ENCODE results near the gene PSTPIP2. TPM values are rescaled to one million over a fixed set of nuclear protein-coding genes. Genes with fewer than 3 reads are reported as not detected.
A peak's percentile ranks its signal among the peaks of the same experiment; 100 is the strongest.
"Not testable (repeated sequence)": the region's sequence is repeated elsewhere in the genome, so short reads cannot be mapped to it uniquely, and the experiment has no call there.

Gene PSTPIP2
- total and polyA plus RNA-seq, 2 experiments from 2014 or later, result 3.8 to 6.4 TPM

- TF ChIP-seq EZH2phosphoT487 (IDR thresholded peaks at IDR 0.05; ENCODE audit: insufficient read depth, low read depth), result no peak
- TF ChIP-seq EZH2 (IDR thresholded peaks at IDR 0.05; ENCODE audit: insufficient read depth, poor library complexity, severe bottlenecking), result no peak
- H4K20me1 ChIP-seq (ENCODE audit: insufficient read depth), result no peaks in the 10 kb centered on the region
- H3K9me2 ChIP-seq (ENCODE audit: insufficient read depth), result no peaks in the 10 kb centered on the region
- H3K79me2 ChIP-seq (ENCODE audit: insufficient read depth), result peaks cover 92% of the 10 kb centered on the region
- peaks cover 75% of the 10 kb centered on the region for H3F3A ChIP-seq (ENCODE audit: insufficient read depth)
- peak overlapping the region; percentile 81 for H3K27ac ChIP-seq
- H3K27me3 ChIP-seq (replicated peaks; ENCODE audit: insufficient read depth), result no peaks in the 10 kb centered on the region
- 11 to 14% methylated on average over 2 of the region's 2 CpGs for WGBS, 2 experiments (ENCODE audit: low coverage in 1 of 2, low lambda C conversion rate in 2 of 2, missing lambda C conversion rate in 2 of 2)
- H3K36me3 ChIP-seq (ENCODE audit: low read depth), result peaks cover 21% of the 10 kb centered on the region
- H3K4me1 ChIP-seq (ENCODE audit: insufficient read depth), result peaks cover 81% of the 10 kb centered on the region
- peak overlapping the region; percentile 99 for H3K4me3 ChIP-seq
- H2AFZ ChIP-seq, result no peak overlapping the region
- in situ Hi-C loops (cut with MboI), result no loop called here
- H3K4me2 ChIP-seq (ENCODE audit: unreplicated experiment), result peak overlapping the region; percentile 73
- peak; percentile 72 for DNase-seq
- H3K9ac ChIP-seq, result peak overlapping the region; percentile 37; the same call in 1 of the 2 replicates
- no peaks in the 10 kb centered on the region for H3K9me3 ChIP-seq (ENCODE audit: low read depth)
Observed at GRCh38 chr18:45962461-45962860, 109.6 kb downstream of the PSTPIP2 start.

GRCh38 chr18:45959484-45959883 is 112.6 kb downstream of the PSTPIP2 start:
- Histone ChIP-seq H3K4me1 (ENCODE audit: insufficient read depth) (peaks cover 98% of the 10 kb centered on the region), H3K79me2 (ENCODE audit: insufficient read depth) (peaks cover 93% of the 10 kb centered on the region), H3F3A (ENCODE audit: insufficient read depth) (peaks cover 89% of the 10 kb centered on the region), H3K36me3 (ENCODE audit: low read depth) (peaks cover 23% of the 10 kb centered on the region)
- H3K4me2 ChIP-seq (ENCODE audit: unreplicated experiment); H3K9ac ChIP-seq; H3K9me2 ChIP-seq (ENCODE audit: insufficient read depth); in situ Hi-C loops (cut with MboI); H3K4me3 ChIP-seq; H3K27me3 ChIP-seq (replicated peaks; ENCODE audit: insufficient read depth); H2AFZ ChIP-seq; H3K9me3 ChIP-seq (ENCODE audit: low read depth); H4K20me1 ChIP-seq (ENCODE audit: insufficient read depth); H3K27ac ChIP-seq; DNase-seq: not testable (repeated sequence)
- 99% methylated on average over 6 to 7 of the region's 7 CpGs for WGBS, 2 experiments (ENCODE audit: low coverage in 1 of 2, low lambda C conversion rate in 2 of 2, missing lambda C conversion rate in 2 of 2)

- in situ Hi-C loops (cut with MboI), result no loop called here
- no peak overlapping the region for H2AFZ ChIP-seq
- H3K27me3 ChIP-seq (replicated peaks; ENCODE audit: insufficient read depth), result no peaks in the 10 kb centered on the region
- H3K4me2 ChIP-seq (ENCODE audit: unreplicated experiment), result peak overlapping the region; percentile 63
- H3K9me2 ChIP-seq (ENCODE audit: insufficient read depth), result no peaks in the 10 kb centered on the region
- H4K20me1 ChIP-seq (ENCODE audit: insufficient read depth), result no peaks in the 10 kb centered on the region
- TF ChIP-seq EZH2phosphoT487 (IDR thresholded peaks at IDR 0.05; ENCODE audit: insufficient read depth, low read depth) (no peak), EZH2 (IDR thresholded peaks at IDR 0.05; ENCODE audit: insufficient read depth, poor library complexity, severe bottlenecking) (no peak)
- peaks cover 19% of the 10 kb centered on the region for H3K36me3 ChIP-seq (ENCODE audit: low read depth)
- peaks cover 96% of the 10 kb centered on the region for H3K4me1 ChIP-seq (ENCODE audit: insufficient read depth)
- no peaks in the 10 kb centered on the region for H3K9me3 ChIP-seq (ENCODE audit: low read depth)
- peaks cover 85% of the 10 kb centered on the region for H3K79me2 ChIP-seq (ENCODE audit: insufficient read depth)
- H3K9ac ChIP-seq, result no peak overlapping the region
- DNase-seq, result peak; percentile 34
- 0 out of 2 replicates have a peak overlapping the region, but pooled peaks have one; percentile 78 for H3K27ac ChIP-seq
- no peak overlapping the region for H3K4me3 ChIP-seq
- H3F3A ChIP-seq (ENCODE audit: insufficient read depth), result peaks cover 88% of the 10 kb centered on the region
Observed at GRCh38 chr18:45958730-45959129, 113.3 kb downstream of the PSTPIP2 start.

- peak overlapping the region; percentile 78 for H3K27ac ChIP-seq
- H2AFZ ChIP-seq, result no peak overlapping the region
- H3K4me1 ChIP-seq (ENCODE audit: insufficient read depth), result peaks cover 95% of the 10 kb centered on the region
- no peak for DNase-seq
- peaks cover 85% of the 10 kb centered on the region for H3K79me2 ChIP-seq (ENCODE audit: insufficient read depth)
- in situ Hi-C loops (cut with MboI), result no loop called here
- 94 to 100% methylated on average over 2 of the region's 2 CpGs for WGBS, 2 experiments (ENCODE audit: low coverage in 1 of 2, low lambda C conversion rate in 2 of 2, missing lambda C conversion rate in 2 of 2)
- no peaks in the 10 kb centered on the region for H3K9me3 ChIP-seq (ENCODE audit: low read depth)
- H3K4me3 ChIP-seq, result no peak overlapping the region
- no peaks in the 10 kb centered on the region for H3K27me3 ChIP-seq (replicated peaks; ENCODE audit: insufficient read depth)
- TF ChIP-seq EZH2 (IDR thresholded peaks at IDR 0.05; ENCODE audit: insufficient read depth, poor library complexity, severe bottlenecking) (no peak), EZH2phosphoT487 (IDR thresholded peaks at IDR 0.05; ENCODE audit: insufficient read depth, low read depth) (no peak)
- H3F3A ChIP-seq (ENCODE audit: insufficient read depth), result peaks cover 88% of the 10 kb centered on the region
- H3K9me2 ChIP-seq (ENCODE audit: insufficient read depth), result no peaks in the 10 kb centered on the region
- H3K9ac ChIP-seq, result no peak overlapping the region
- peaks cover 23% of the 10 kb centered on the region for H3K36me3 ChIP-seq (ENCODE audit: low read depth)
- no peaks in the 10 kb centered on the region for H4K20me1 ChIP-seq (ENCODE audit: insufficient read depth)
- H3K4me2 ChIP-seq (ENCODE audit: unreplicated experiment), result peak overlapping the region; percentile 63
Observed at GRCh38 chr18:45958027-45958426, 114.0 kb downstream of the PSTPIP2 start.

GRCh38 chr18:45957100-45957499 is 115.0 kb downstream of the PSTPIP2 start:
- no peaks in the 10 kb centered on the region for H3K27me3 ChIP-seq (replicated peaks; ENCODE audit: insufficient read depth)
- peak overlapping the region; percentile 78 for H3K27ac ChIP-seq
- peak; percentile 73 for DNase-seq
- H4K20me1 ChIP-seq (ENCODE audit: insufficient read depth), result no peaks in the 10 kb centered on the region
- no peaks in the 10 kb centered on the region for H3K9me3 ChIP-seq (ENCODE audit: low read depth)
- no peak overlapping the region for H2AFZ ChIP-seq
- TF ChIP-seq EZH2 (IDR thresholded peaks at IDR 0.05; ENCODE audit: insufficient read depth, poor library complexity, severe bottlenecking) (no peak), EZH2phosphoT487 (IDR thresholded peaks at IDR 0.05; ENCODE audit: insufficient read depth, low read depth) (no peak)
- H3K36me3 ChIP-seq (ENCODE audit: low read depth), result peaks cover 33% of the 10 kb centered on the region
- no peak overlapping the region for H3K4me3 ChIP-seq
- H3F3A ChIP-seq (ENCODE audit: insufficient read depth), result peaks cover 88% of the 10 kb centered on the region
- H3K9ac ChIP-seq, result no peak overlapping the region
- H3K9me2 ChIP-seq (ENCODE audit: insufficient read depth), result no peaks in the 10 kb centered on the region
- peak overlapping the region; percentile 63 for H3K4me2 ChIP-seq (ENCODE audit: unreplicated experiment)
- in situ Hi-C loops (cut with MboI), result no loop called here
- peaks cover 89% of the 10 kb centered on the region for H3K79me2 ChIP-seq (ENCODE audit: insufficient read depth)
- H3K4me1 ChIP-seq (ENCODE audit: insufficient read depth), result peaks cover 92% of the 10 kb centered on the region
